ENCODE results near the gene PHF2. TPM values are rescaled to one million over a fixed set of nuclear protein-coding genes. Genes with fewer than 3 reads are reported as not detected.

Gene PHF2
- total and polyA plus RNA-seq, 2 of the 4 experiments (the other 2 are of a cell fraction), result 5.9 to 9.5 TPM

DNA sequence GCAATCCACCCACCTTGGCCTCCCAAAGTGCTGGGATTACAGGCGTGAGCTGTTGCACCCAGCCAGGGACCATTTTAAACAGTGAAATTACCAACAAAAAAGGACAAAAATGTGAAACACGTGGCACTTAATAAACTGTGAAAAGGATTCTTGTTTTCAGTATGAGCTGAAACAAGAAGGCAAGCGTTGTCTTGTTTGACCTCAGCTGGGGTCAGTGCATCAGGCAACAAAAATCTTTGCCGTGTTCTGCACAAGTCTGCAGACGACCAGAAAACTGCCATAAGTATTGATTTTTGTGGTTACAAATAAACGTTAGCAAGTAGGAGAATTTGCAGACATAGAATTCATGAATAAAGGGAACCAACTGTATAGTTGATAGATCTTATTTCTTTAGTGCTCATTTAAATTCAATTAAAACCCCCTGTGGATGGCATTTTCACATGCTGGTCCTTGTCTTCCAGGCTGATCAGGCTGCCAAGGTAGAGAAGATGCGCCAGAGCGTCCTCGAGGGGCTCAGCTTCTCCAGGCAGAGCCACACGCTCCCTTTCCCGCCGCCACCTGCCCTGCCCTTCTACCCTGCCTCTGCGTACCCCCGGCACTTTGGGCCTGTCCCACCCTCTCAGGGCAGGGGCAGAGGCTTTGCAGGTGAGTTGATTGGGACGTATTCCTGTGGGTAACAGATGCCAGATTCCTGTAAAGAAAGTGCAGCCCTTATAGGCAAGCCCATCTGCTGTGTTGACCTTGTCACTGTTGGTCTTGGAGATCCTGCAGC lies 18.8 kb upstream of the PHF2 start:
- H3K9me1 ChIP-seq (ENCODE audit: insufficient read depth, low read length), result no peaks in the 10 kb centered on the region
- no peak for TF ChIP-seq MAFK (IDR thresholded peaks at IDR 0.05; ENCODE audit: low read depth, low read length)
- TF ChIP-seq, protein P1, sequence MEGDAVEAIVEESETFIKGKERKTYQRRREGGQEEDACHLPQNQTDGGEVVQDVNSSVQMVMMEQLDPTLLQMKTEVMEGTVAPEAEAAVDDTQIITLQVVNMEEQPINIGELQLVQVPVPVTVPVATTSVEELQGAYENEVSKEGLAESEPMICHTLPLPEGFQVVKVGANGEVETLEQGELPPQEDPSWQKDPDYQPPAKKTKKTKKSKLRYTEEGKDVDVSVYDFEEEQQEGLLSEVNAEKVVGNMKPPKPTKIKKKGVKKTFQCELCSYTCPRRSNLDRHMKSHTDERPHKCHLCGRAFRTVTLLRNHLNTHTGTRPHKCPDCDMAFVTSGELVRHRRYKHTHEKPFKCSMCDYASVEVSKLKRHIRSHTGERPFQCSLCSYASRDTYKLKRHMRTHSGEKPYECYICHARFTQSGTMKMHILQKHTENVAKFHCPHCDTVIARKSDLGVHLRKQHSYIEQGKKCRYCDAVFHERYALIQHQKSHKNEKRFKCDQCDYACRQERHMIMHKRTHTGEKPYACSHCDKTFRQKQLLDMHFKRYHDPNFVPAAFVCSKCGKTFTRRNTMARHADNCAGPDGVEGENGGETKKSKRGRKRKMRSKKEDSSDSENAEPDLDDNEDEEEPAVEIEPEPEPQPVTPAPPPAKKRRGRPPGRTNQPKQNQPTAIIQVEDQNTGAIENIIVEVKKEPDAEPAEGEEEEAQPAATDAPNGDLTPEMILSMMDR (conservative IDR thresholded peaks at IDR 0.05; ENCODE audit: low read depth, low read length), result no peak
- TF ChIP-seq CEBPB (IDR thresholded peaks at IDR 0.05; ENCODE audit: low read depth, low read length), result no peak
- TF ChIP-seq, protein P2, sequence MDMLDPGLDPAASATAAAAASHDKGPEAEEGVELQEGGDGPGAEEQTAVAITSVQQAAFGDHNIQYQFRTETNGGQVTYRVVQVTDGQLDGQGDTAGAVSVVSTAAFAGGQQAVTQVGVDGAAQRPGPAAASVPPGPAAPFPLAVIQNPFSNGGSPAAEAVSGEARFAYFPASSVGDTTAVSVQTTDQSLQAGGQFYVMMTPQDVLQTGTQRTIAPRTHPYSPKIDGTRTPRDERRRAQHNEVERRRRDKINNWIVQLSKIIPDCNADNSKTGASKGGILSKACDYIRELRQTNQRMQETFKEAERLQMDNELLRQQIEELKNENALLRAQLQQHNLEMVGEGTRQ (IDR thresholded peaks at IDR 0.05; ENCODE audit: low read depth, low read length), result no peak
- no peak for TF ChIP-seq MXI1 (IDR thresholded peaks at IDR 0.05; ENCODE audit: borderline replicate concordance, low read depth, low read length)
- TF ChIP-seq RCOR1 (IDR thresholded peaks at IDR 0.05; ENCODE audit: insufficient replicate concordance, low read length), result no peak
- TF ChIP-seq NFE2L2 (IDR thresholded peaks at IDR 0.05; ENCODE audit: low read depth, low read length), result no peak
- TF ChIP-seq, protein P3, sequence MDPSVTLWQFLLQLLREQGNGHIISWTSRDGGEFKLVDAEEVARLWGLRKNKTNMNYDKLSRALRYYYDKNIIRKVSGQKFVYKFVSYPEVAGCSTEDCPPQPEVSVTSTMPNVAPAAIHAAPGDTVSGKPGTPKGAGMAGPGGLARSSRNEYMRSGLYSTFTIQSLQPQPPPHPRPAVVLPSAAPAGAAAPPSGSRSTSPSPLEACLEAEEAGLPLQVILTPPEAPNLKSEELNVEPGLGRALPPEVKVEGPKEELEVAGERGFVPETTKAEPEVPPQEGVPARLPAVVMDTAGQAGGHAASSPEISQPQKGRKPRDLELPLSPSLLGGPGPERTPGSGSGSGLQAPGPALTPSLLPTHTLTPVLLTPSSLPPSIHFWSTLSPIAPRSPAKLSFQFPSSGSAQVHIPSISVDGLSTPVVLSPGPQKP (IDR thresholded peaks at IDR 0.05; ENCODE audit: borderline replicate concordance, low read depth, low read length), result no peak
- TF ChIP-seq BHLHE40 (IDR thresholded peaks at IDR 0.05; ENCODE audit: low read depth, low read length), result no peak
- no peak overlapping the region for H2AK9ac ChIP-seq (replicated peaks; ENCODE audit: low read depth, low read length, poor library complexity)
- no peak overlapping the region for H2BK5ac ChIP-seq (ENCODE audit: low read depth, low read length, poor library complexity, severe bottlenecking)
- H2BK120ac ChIP-seq (ENCODE audit: low read depth, low read length), result no peak overlapping the region
- no peak overlapping the region for H3K23ac ChIP-seq (ENCODE audit: low read depth, low read length)
- H3K27ac ChIP-seq (ENCODE audit: insufficient read depth, low read length), result no peak overlapping the region
- peaks cover 46% of the 10 kb centered on the region for H3K36me3 ChIP-seq (ENCODE audit: control insufficient read depth, insufficient read depth, low read length)
- peaks cover 2 to 3% of the 10 kb centered on the region in 2 experiments; a peak in 3 of 4 replicates for H3K79me1 ChIP-seq (ENCODE audit: low read depth in 1 of 2, low read length in 2 of 2)
- no peak overlapping the region for H3K4ac ChIP-seq (ENCODE audit: low read depth, low read length)
- no peak overlapping the region for H3K14ac ChIP-seq (replicated peaks; ENCODE audit: low read depth, low read length)
- ChIA-PET POLR2A (ENCODE audit: unreplicated experiment) (no interaction called here), CTCF (interaction anchor here (2.3 kb wide), 1 partner anchor 9 kb away, joined by 9 read pairs; no protein-coding TSS in a partner anchor)
- dilution Hi-C loops (cut with HindIII; ENCODE audit: low sequenced_read_pairs, unreplicated experiment), result no loop called here
- no peak overlapping the region for H3K4me3 ChIP-seq (ENCODE audit: insufficient read depth, low read depth, low read length)
- no peak overlapping the region for H4K91ac ChIP-seq (ENCODE audit: insufficient read depth, low read depth, low read length)
- no peak overlapping the region for H3K9ac ChIP-seq (ENCODE audit: low read depth, low read length)
- intact Hi-C loops (cut with micrococcal nuclease), result no loop called here
- no peak for ATAC-seq (ENCODE audit: low read depth)
- no peaks in the 10 kb centered on the region for H4K20me1 ChIP-seq (ENCODE audit: insufficient read depth, low read length)
- H4K8ac ChIP-seq (ENCODE audit: low read depth in 2 of 2, low read length in 2 of 2), result no peak overlapping the region
- BruUV-seq (replicated peaks), result no TSS peak
- DNase-seq, result no peak
- WGBS, 2 experiments (ENCODE audit: extremely low coverage in 2 of 2, insufficient read length in 1 of 2), result 90% methylated on average over 5 of the region's 15 CpGs; no CpG with 5 or more reads in 1 of the 2 experiments
- no peaks in the 10 kb centered on the region for H3K27me3 ChIP-seq (ENCODE audit: control insufficient read depth, insufficient read depth, low read length)
- no peak overlapping the region for H2BK20ac ChIP-seq (ENCODE audit: low read depth, low read length)
- no peaks in the 10 kb centered on the region for H3K9me3 ChIP-seq (ENCODE audit: control insufficient read depth, insufficient read depth, low read length)
- no peaks in the 10 kb centered on the region for H3K4me1 ChIP-seq (ENCODE audit: control insufficient read depth, insufficient read depth, low read length)
- no peak overlapping the region for H3K18ac ChIP-seq (ENCODE audit: low read depth, low read length)
- no peak overlapping the region for H2AFZ ChIP-seq (replicated peaks; ENCODE audit: low read length, poor library complexity)
- H2BK15ac ChIP-seq (ENCODE audit: low read depth, low read length), result no peak overlapping the region
- H3K56ac ChIP-seq (ENCODE audit: extremely low read depth, insufficient read depth, low read length), result no peak overlapping the region
- no peak overlapping the region for H2AK5ac ChIP-seq (ENCODE audit: low read depth, low read length)
- H4K5ac ChIP-seq (ENCODE audit: low read depth, low read length), result no peak overlapping the region
- H3K4me2 ChIP-seq (ENCODE audit: low read depth, low read length), result no peak overlapping the region
- in situ Hi-C loops (cut with MboI; ENCODE audit: low sequenced_read_pairs), result loop anchor here (25.0 kb wide), 1 partner anchor 445 kb away; no protein-coding TSS in a partner anchor
